Mesodermal cell (in vitro differentiated cells): ENCODE data around the gene SEPHS2. TPM values are rescaled to one million over a fixed set of nuclear protein-coding genes. Genes with fewer than 3 reads are reported as not detected.

Source experiments
- H3K27ac ChIP-seq: 2 replicates; pipeline ENCODE4 v1.7.0; 2013; ENCODE audit warnings: mild to moderate bottlenecking, low read depth, low read length, moderate library complexity; ENCODE audit not compliant: severe bottlenecking
- H3K36me3 ChIP-seq: 2 replicates; pipeline ENCODE4 v1.7.1; 2013; ENCODE audit warnings: mild to moderate bottlenecking, low read length, moderate library complexity; ENCODE audit not compliant: control insufficient read depth, insufficient read depth
- H3K4me1 ChIP-seq: one replicate; pipeline ENCODE4 v1.7.1; 2013; ENCODE audit warnings: mild to moderate bottlenecking, low read length; ENCODE audit not compliant: insufficient read depth, control insufficient read depth, poor library complexity, severe bottlenecking
- H3K4me3 ChIP-seq: 2 replicates; pipeline ENCODE4 v1.7.0; 2013; ENCODE audit warnings: low read length, control low read depth, mild to moderate bottlenecking; ENCODE audit not compliant: insufficient read depth, poor library complexity, severe bottlenecking; ENCODE audit errors: extremely low read depth
- H3K9me3 ChIP-seq: 2 replicates; pipeline ENCODE4 v1.7.1; 2013; ENCODE audit warnings: mild to moderate bottlenecking, low read length, moderate library complexity; ENCODE audit not compliant: control insufficient read depth
- WGBS, 2 experiments: methylation state at CpG; one replicate each; pipeline ENCODE4 v1.1.5; 2013; ENCODE audit warnings: missing lambda C conversion rate in 2 of 2; ENCODE audit not compliant: insufficient coverage in 2 of 2; 5-methylcytosine and 5-hydroxymethylcytosine counted together
- polyA plus RNA-seq, 2 experiments: library from polyadenylated mRNA; stranded (reverse); fragments of 50-300 nt; gene quantifications; one replicate each; pipeline ENCODE4 v1.2.3, GENCODE V29; 2013

The SEPHS2 gene
- 29.3 TPM for polyA plus RNA-seq (2013, experiment 1 of 2)
- 25.4 TPM for polyA plus RNA-seq (2013, experiment 2 of 2)

- 3% methylated on average over 42 to 46 of the region's 59 CpGs for WGBS, 2 experiments
- Histone ChIP-seq H3K9me3 (peaks cover 12% of the 10 kb centered on the region), H3K27ac (peak within 1 kb of the TSS; percentile 85), H3K4me1 (no peaks in the 10 kb centered on the region), H3K4me3 (peak within 1 kb of the TSS; percentile 85), H3K36me3 (peaks cover 20% of the 10 kb centered on the region)
Measured at GRCh38 chr16:30445408-30446202, at the start of gene SEPHS2. SEPHS2 (minus strand) TSS chr16:30445874; CDS start chr16:30445727, 147 bp downstream.

GRCh38 chr16:30494709-30495108 lies 49.0 kb upstream of the SEPHS2 start:
- H3K4me1 ChIP-seq = no peaks in the 10 kb centered on the region
- 69 to 80% methylated on average over 5 to 11 of the region's 12 CpGs for WGBS, 2 experiments
- no peak overlapping the region for H3K4me3 ChIP-seq
- H3K9me3 ChIP-seq = no peaks in the 10 kb centered on the region
- H3K36me3 ChIP-seq = no peaks in the 10 kb centered on the region
- H3K27ac ChIP-seq = no peak overlapping the region

DNA sequence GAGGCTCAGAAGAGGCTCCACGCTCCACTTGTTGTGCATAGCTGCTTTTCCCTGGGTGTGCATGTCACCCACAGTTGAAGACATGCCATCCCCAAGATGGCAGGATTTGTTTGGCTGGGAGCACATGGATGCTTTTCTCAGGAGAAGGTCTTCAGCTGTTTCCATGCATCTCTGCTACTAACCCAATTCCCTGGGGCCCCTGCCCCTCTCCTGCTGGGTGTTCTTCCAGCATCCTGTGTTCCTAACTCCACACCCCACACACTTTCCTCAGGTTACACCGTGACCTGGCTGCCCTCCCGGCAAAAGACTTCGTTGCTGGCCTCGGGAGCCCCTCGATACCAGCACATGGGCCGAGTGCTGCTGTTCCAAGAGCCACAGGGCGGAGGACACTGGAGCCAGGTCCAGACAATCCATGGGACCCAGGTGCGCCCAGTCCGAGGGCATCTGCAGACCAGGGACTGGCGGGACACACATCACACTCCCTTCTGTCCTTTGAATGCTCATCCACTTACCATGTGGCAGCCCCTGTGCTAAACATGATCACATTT lies 48.3 kb upstream of the SEPHS2 start:
- WGBS, 2 experiments = 76 to 90% methylated on average over 8 to 11 of the region's 11 CpGs
- Histone ChIP-seq H3K4me1 (no peaks in the 10 kb centered on the region), H3K27ac (no peak overlapping the region), H3K9me3 (no peaks in the 10 kb centered on the region), H3K36me3 (no peaks in the 10 kb centered on the region), H3K4me3 (no peak overlapping the region)

DNA sequence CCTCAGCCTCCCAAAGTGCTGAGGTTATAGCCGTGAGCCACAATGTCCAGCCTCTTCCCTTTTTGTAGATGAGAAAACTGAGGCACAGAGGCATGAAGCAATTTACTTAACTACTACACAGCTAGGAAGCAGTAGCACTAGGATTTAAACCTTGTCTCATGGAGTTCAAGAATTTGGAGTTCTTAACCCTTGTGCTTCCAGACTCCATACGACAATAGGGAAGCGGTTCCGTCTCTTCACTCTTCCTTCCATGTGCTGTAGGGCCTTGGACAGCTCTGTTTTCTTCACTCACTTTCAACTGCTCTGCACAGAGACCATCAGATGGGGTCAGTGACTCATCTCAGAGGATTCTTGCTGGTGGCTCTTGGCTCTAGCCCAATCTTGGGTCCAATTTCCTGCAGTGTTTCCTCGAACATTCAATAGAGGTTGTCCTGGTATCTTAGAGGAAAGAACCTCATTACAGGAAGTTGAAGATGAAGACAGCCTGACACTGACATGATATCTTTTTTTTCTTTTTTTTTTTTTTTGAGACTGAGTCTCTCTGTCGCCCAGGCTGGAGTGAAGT lies 46.2 kb upstream of the SEPHS2 start:
- no peak overlapping the region for H3K27ac ChIP-seq
- 77 to 79% methylated on average over 5 of the region's 6 CpGs for WGBS, 2 experiments
- no peaks in the 10 kb centered on the region for H3K36me3 ChIP-seq
- no peak overlapping the region for H3K4me3 ChIP-seq
- no peaks in the 10 kb centered on the region for H3K9me3 ChIP-seq
- H3K4me1 ChIP-seq = no peaks in the 10 kb centered on the region

DNA sequence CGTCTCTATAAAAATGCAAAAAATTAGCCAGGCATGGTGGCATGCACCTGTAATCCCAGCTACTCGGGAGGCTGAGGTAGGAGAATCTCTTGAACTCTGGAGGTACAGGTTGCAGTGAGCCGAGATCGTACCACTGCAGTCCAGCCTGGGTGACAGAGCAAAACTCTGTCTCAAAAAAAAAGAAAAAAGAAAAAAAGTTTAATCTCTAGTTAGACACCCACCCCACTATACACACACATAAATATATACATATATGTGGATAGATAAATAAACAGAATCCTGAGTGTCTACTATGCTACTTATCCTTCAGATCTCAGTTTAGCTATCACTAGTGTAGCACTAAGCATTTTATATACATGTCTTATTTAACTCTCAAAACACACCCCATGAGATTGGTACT lies 45.6 kb upstream of the SEPHS2 start:
- 97 to 100% methylated on average over 1 to 4 of the region's 4 CpGs for WGBS, 2 experiments
- no peak overlapping the region for H3K4me3 ChIP-seq
- no peaks in the 10 kb centered on the region for H3K36me3 ChIP-seq
- no peaks in the 10 kb centered on the region for H3K9me3 ChIP-seq
- H3K4me1 ChIP-seq = no peaks in the 10 kb centered on the region
- H3K27ac ChIP-seq = no peak overlapping the region

GRCh38 chr16:30490210-30490609 lies 44.5 kb upstream of the SEPHS2 start:
- no peak overlapping the region for H3K27ac ChIP-seq
- no peaks in the 10 kb centered on the region for H3K4me1 ChIP-seq
- no peak overlapping the region for H3K4me3 ChIP-seq
- H3K36me3 ChIP-seq = no peaks in the 10 kb centered on the region
- H3K9me3 ChIP-seq = no peaks in the 10 kb centered on the region
- WGBS, 2 experiments = 67 to 74% methylated on average over 4 to 6 of the region's 6 CpGs

GRCh38 chr16:30488764-30489605 lies 43.3 kb upstream of the SEPHS2 start:
- no peak overlapping the region for H3K27ac ChIP-seq
- WGBS, 2 experiments = 51 to 65% methylated on average over 7 to 8 of the region's 11 CpGs
- H3K36me3 ChIP-seq = no peaks in the 10 kb centered on the region
- no peak overlapping the region for H3K4me3 ChIP-seq
- H3K4me1 ChIP-seq = no peaks in the 10 kb centered on the region
- no peaks in the 10 kb centered on the region for H3K9me3 ChIP-seq

GRCh38 chr16:30485818-30486436 lies 40.3 kb upstream of the SEPHS2 start:
- WGBS, 2 experiments = 82 to 97% methylated on average over 4 to 7 of the region's 7 CpGs
- no peaks in the 10 kb centered on the region for H3K4me1 ChIP-seq
- no peaks in the 10 kb centered on the region for H3K9me3 ChIP-seq
- H3K4me3 ChIP-seq = no peak overlapping the region
- no peak overlapping the region for H3K27ac ChIP-seq
- no peaks in the 10 kb centered on the region for H3K36me3 ChIP-seq

DNA sequence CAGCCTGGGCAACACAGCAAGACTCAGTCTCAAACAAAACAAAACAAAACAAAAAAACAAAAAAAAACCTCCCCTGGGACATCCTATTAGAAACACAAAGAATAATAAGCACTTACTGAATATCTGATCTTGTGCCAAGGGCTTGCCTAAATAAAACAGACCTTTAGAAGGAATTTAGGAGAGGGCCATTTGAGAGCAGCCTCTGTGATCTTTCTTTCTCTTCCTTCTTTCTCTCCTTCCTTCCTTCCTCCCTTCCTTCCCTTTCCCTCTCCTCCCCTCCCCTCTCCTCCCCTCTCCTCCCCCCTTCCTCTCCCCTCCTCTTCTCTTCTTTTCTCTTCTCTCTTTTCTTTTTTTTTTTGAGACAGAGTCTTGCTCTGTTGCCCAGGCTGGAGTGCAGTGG lies 39.2 kb upstream of the SEPHS2 start:
- no peak overlapping the region for H3K27ac ChIP-seq
- no peaks in the 10 kb centered on the region for H3K4me1 ChIP-seq
- H3K9me3 ChIP-seq = no peaks in the 10 kb centered on the region
- no peak overlapping the region for H3K4me3 ChIP-seq
- no peaks in the 10 kb centered on the region for H3K36me3 ChIP-seq

DNA sequence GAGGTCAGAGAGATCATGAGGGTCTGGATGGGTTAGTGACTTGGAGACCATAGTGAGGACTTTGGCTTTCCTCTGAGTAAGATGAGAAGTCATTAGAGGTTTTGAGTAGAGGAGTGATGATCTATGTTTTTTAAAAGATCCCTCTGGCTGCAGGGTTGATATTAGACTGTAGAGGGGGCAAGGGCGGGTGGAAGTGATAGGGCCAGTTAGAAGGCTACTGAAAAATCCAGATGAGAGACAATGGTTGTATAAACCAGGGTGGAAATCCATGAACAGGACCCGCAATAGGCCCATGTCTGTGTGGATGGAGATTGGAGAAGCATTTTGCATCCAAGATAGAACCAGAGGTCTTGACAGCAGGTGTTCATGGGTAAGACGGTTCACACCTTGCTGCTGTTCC lies 36.7 kb upstream of the SEPHS2 start:
- no peak overlapping the region for H3K27ac ChIP-seq
- WGBS, 2 experiments = 88 to 94% methylated on average over 3 of the region's 3 CpGs
- no peaks in the 10 kb centered on the region for H3K9me3 ChIP-seq
- H3K4me3 ChIP-seq = no peak overlapping the region
- H3K4me1 ChIP-seq = no peaks in the 10 kb centered on the region
- no peaks in the 10 kb centered on the region for H3K36me3 ChIP-seq
